Measurements from ENCODE around the gene PSME3. TPM values are rescaled to one million over a fixed set of nuclear protein-coding genes. Genes with fewer than 3 reads are reported as not detected.

Gene PSME3
- polyA plus RNA-seq, 1 donor from 2014 or later, result 56.6 TPM

DNA sequence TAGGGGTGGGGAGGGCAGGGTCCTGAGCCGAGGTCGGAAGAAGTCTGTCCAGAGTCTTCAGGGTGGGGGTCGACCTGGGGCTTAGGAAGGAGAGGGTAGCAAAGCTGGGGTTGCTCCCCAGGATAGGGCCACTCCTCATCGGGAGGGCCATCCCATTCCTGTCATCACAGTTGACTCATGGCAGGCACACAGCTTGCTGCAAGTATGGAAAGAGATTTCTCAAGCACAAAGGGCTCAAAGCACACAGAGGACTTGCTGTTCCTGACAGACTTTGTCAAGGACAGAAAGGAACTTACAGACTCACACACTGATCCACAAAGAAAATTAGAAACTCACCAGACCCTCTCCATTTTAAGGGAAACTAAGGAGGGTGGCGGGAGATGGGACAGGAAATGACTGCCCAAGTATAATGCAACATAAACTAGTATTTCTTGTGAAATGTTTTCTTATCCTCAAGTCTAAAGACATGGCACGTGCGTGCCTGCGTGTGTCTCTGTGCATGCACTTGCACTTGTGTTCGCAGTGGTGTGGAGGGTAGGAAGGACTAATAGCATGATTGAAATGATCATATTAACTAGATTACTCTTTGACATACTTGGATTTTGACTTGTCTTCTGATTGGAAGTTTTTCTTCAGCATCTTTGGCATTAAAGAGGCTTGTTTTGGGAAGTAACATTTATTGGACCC is 13.5 kb downstream of the PSME3 start (continued):
- no peak for TF ChIP-seq SMC3 (conservative IDR thresholded peaks at IDR 0.05; ENCODE audit: poor library complexity)

DNA sequence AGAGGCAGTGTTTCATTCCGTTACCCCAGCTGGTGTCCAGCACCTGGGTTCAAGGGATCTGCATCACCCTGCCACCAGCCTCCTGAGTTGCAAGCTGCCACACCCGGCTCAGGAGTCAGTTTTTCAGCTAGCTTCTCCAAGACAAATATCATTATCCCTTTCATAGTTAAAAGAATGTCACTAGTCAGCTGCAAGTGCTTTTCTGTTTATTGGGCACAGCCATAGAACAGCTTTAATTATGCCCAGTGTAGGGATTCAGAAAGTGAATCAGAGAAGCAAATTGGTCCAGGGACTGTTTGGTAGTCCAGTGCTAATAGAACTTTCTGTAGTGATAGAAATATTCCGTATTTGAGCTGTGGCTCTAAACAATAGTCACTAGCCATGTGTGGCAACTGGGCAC is 14.9 kb downstream of the PSME3 start:
- H4K20me1 ChIP-seq (ENCODE audit: insufficient read depth), result no peaks in the 10 kb centered on the region
- H3K4me2 ChIP-seq (ENCODE audit: low read length), result no peak overlapping the region
- H3K27me3 ChIP-seq (ENCODE audit: insufficient read depth, low read depth, low read length), result no peaks in the 10 kb centered on the region
- H3F3A ChIP-seq (ENCODE audit: insufficient read depth, low read length, poor library complexity, severe bottlenecking), result no peaks in the 10 kb centered on the region
- H3K9me3 ChIP-seq (ENCODE audit: low read length), result no peaks in the 10 kb centered on the region
- no peak overlapping the region for H3K9ac ChIP-seq (ENCODE audit: low read length)
- H3K4me3 ChIP-seq (ENCODE audit: low read length), result no peak overlapping the region
- TF ChIP-seq, protein P1, sequence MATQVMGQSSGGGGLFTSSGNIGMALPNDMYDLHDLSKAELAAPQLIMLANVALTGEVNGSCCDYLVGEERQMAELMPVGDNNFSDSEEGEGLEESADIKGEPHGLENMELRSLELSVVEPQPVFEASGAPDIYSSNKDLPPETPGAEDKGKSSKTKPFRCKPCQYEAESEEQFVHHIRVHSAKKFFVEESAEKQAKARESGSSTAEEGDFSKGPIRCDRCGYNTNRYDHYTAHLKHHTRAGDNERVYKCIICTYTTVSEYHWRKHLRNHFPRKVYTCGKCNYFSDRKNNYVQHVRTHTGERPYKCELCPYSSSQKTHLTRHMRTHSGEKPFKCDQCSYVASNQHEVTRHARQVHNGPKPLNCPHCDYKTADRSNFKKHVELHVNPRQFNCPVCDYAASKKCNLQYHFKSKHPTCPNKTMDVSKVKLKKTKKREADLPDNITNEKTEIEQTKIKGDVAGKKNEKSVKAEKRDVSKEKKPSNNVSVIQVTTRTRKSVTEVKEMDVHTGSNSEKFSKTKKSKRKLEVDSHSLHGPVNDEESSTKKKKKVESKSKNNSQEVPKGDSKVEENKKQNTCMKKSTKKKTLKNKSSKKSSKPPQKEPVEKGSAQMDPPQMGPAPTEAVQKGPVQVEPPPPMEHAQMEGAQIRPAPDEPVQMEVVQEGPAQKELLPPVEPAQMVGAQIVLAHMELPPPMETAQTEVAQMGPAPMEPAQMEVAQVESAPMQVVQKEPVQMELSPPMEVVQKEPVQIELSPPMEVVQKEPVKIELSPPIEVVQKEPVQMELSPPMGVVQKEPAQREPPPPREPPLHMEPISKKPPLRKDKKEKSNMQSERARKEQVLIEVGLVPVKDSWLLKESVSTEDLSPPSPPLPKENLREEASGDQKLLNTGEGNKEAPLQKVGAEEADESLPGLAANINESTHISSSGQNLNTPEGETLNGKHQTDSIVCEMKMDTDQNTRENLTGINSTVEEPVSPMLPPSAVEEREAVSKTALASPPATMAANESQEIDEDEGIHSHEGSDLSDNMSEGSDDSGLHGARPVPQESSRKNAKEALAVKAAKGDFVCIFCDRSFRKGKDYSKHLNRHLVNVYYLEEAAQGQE (IDR thresholded peaks at IDR 0.05; ENCODE audit: borderline replicate concordance), result no peak
- no peak for TF ChIP-seq TAF1 (IDR thresholded peaks at IDR 0.05; ENCODE audit: low read depth)
- TF ChIP-seq EZH2 (IDR thresholded peaks at IDR 0.05; ENCODE audit: borderline replicate concordance, insufficient read depth, low read length, poor library complexity, severe bottlenecking), result no peak
- TF ChIP-seq, protein P2, sequence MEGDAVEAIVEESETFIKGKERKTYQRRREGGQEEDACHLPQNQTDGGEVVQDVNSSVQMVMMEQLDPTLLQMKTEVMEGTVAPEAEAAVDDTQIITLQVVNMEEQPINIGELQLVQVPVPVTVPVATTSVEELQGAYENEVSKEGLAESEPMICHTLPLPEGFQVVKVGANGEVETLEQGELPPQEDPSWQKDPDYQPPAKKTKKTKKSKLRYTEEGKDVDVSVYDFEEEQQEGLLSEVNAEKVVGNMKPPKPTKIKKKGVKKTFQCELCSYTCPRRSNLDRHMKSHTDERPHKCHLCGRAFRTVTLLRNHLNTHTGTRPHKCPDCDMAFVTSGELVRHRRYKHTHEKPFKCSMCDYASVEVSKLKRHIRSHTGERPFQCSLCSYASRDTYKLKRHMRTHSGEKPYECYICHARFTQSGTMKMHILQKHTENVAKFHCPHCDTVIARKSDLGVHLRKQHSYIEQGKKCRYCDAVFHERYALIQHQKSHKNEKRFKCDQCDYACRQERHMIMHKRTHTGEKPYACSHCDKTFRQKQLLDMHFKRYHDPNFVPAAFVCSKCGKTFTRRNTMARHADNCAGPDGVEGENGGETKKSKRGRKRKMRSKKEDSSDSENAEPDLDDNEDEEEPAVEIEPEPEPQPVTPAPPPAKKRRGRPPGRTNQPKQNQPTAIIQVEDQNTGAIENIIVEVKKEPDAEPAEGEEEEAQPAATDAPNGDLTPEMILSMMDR (IDR thresholded peaks at IDR 0.05; ENCODE audit: poor library complexity, severe bottlenecking), result no peak
- TF ChIP-seq POLR2AphosphoS5 (IDR thresholded peaks at IDR 0.05), result no peak
- no peak for TF ChIP-seq MXI1 (conservative IDR thresholded peaks at IDR 0.05; ENCODE audit: poor library complexity, severe bottlenecking)
- H3K27ac ChIP-seq (ENCODE audit: low read length), result no peak overlapping the region
- no peaks in the 10 kb centered on the region for H3K9me2 ChIP-seq (ENCODE audit: insufficient read depth, low read length)
- H3K36me3 ChIP-seq (ENCODE audit: insufficient read depth, low read length), result no peaks in the 10 kb centered on the region
- no peak overlapping the region for H2AFZ ChIP-seq (ENCODE audit: low read depth, low read length)
- H3K79me2 ChIP-seq (replicated peaks; ENCODE audit: insufficient read depth, low read length), result no peaks in the 10 kb centered on the region

DNA sequence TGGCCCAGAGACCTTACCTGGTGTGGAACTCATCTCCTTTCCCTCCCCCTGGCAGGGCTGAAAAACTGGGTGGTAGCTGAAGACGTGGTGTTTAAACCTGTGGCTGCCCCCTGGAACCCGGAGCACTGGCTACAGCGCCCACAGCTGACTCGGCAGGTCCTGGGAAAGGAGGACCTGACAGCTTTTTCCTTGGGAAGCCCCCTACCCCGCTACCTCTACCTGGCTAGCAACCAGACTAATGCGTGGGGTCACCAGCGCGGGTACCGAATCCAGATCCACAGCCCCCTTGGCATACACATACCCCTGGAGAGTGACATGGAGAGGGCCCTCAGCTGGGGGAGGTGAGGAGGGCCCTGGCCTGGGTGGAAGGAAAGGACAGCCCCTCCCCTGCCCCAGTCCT is 15.8 kb downstream of the PSME3 start:
- Histone ChIP-seq H3K36me3 (ENCODE audit: insufficient read depth, low read length) (no peaks in the 10 kb centered on the region), H3K9me3 (ENCODE audit: low read length) (no peaks in the 10 kb centered on the region), H3K27ac (ENCODE audit: low read length) (no peak overlapping the region), H3F3A (ENCODE audit: insufficient read depth, low read length, poor library complexity, severe bottlenecking) (no peaks in the 10 kb centered on the region), H2AFZ (ENCODE audit: low read depth, low read length) (no peak overlapping the region), H3K9ac (ENCODE audit: low read length) (no peak overlapping the region), H3K9me2 (ENCODE audit: insufficient read depth, low read length) (no peaks in the 10 kb centered on the region), H3K4me2 (ENCODE audit: low read length) (no peak overlapping the region), H4K20me1 (ENCODE audit: insufficient read depth) (no peaks in the 10 kb centered on the region), H3K27me3 (ENCODE audit: insufficient read depth, low read depth, low read length) (no peaks in the 10 kb centered on the region), H3K4me3 (ENCODE audit: low read length) (no peak overlapping the region), H3K79me2 (replicated peaks; ENCODE audit: insufficient read depth, low read length) (no peaks in the 10 kb centered on the region)
- TF ChIP-seq MXI1 (conservative IDR thresholded peaks at IDR 0.05; ENCODE audit: poor library complexity, severe bottlenecking) (no peak), RAD21 (conservative IDR thresholded peaks at IDR 0.05) (no peak), POLR2AphosphoS5 (IDR thresholded peaks at IDR 0.05) (no peak), EZH2 (IDR thresholded peaks at IDR 0.05; ENCODE audit: borderline replicate concordance, insufficient read depth, low read length, poor library complexity, severe bottlenecking) (no peak)

All from neural cell (in vitro differentiated cells).